Smooth muscle cell (in vitro differentiated cells): ENCODE measurements around the gene NFASC. TPM values are rescaled to one million over a fixed set of nuclear protein-coding genes. Genes with fewer than 3 reads are reported as not detected.

Experiments
- DNase-seq: peaks from one replicate; lab custom pipeline; 2025; ENCODE audit not compliant: unreplicated experiment; lab: John Stamatoyannopoulos, UW
- H2AFZ ChIP-seq: fragments of 200-600 bp; sonication (generic); 2 replicates; pipeline ENCODE4 v1.6.0; 2016; ENCODE audit warnings: antibody characterized with exemption, low read depth, mild to moderate bottlenecking
- H3F3A ChIP-seq: fragments of 200-600 bp; sonication (generic); 2 replicates; pipeline ENCODE4 v1.6.0; 2017; ENCODE audit warnings: antibody characterized with exemption, low read depth
- H3K27ac ChIP-seq: fragments of 200-600 bp; sonication (generic); 2 replicates; pipeline ENCODE4 v1.5.1; 2016; ENCODE audit warnings: low read depth, mild to moderate bottlenecking
- H3K27me3 ChIP-seq: fragments of 200-600 bp; sonication (generic); 2 replicates; pipeline ENCODE4 v1.6.1; 2016; ENCODE audit warnings: low read depth, mild to moderate bottlenecking
- H3K36me3 ChIP-seq: fragments of 200-600 bp; sonication (generic); 2 replicates; pipeline ENCODE4 v1.5.1; 2016; ENCODE audit warnings: low read depth
- H3K4me1 ChIP-seq: fragments of 200-600 bp; sonication (generic); 2 replicates; pipeline ENCODE4 v1.5.1; 2016; ENCODE audit warnings: low read depth
- H3K4me2 ChIP-seq: fragments of 200-600 bp; sonication (generic); 2 replicates; pipeline ENCODE4 v1.6.0; 2016; ENCODE audit warnings: mild to moderate bottlenecking
- H3K4me3 ChIP-seq: fragments of 200-600 bp; sonication (generic); 2 replicates; pipeline ENCODE4 v1.5.1; 2016; ENCODE audit warnings: mild to moderate bottlenecking
- H3K79me2 ChIP-seq: fragments of 200-600 bp; sonication (generic); 2 replicates; pipeline ENCODE4 v1.6.0; 2016; ENCODE audit warnings: low read depth, mild to moderate bottlenecking
- H3K9ac ChIP-seq: fragments of 200-600 bp; sonication (generic); 2 replicates; pipeline ENCODE4 v1.6.0; 2016; ENCODE audit warnings: low read depth
- H3K9me3 ChIP-seq: fragments of 200-600 bp; sonication (generic); replicated peaks from 2 replicates; pipeline ENCODE4 v1.5.1; 2016; ENCODE audit warnings: low read depth
- H4K20me1 ChIP-seq: fragments of 200-600 bp; sonication (generic); 2 replicates; pipeline ENCODE4 v1.6.0; 2016; ENCODE audit warnings: low read depth
- CTCF ChIP-seq: fragments of 200-600 bp; sonication (generic); IDR thresholded peaks from 2 replicates; pipeline ENCODE4 v1.5.1; 2017; ENCODE audit warnings: borderline replicate concordance, mild to moderate bottlenecking, antibody characterized with exemption; ENCODE audit not compliant: insufficient read depth, poor library complexity, severe bottlenecking
- WGBS: methylation state at CpG from one replicate; pipeline ENCODE4 v1.1.7; 2016; ENCODE audit warnings: low lambda C conversion rate; 5-methylcytosine and 5-hydroxymethylcytosine counted together
- polyA plus RNA-seq: library from polyadenylated mRNA; unstranded; fragments of >200 nt; fragmentation: Nextera tagmentation; extraction: Ambion mirVana; gene quantifications from 2 replicates; pipeline ENCODE4 v1.2.1, GENCODE V29; 2016
- total RNA-seq: library from RNA; depleted of rRNA; stranded (reverse); fragments of >200 nt; gene quantifications from 2 replicates; pipeline ENCODE4 v1.2.3, GENCODE V29; 2014

Gene NFASC
- total and polyA plus RNA-seq, 2 experiments from 2014 or later = 0.09 to 0.63 TPM

GRCh38 chr1:204872262-204872881, 1.7 kb downstream of the NFASC start:
- no peaks in the 10 kb centered on the region for H3F3A ChIP-seq
- no peak overlapping the region for H3K4me2 ChIP-seq
- no peak overlapping the region for H3K9ac ChIP-seq
- H3K36me3 ChIP-seq = no peaks in the 10 kb centered on the region
- no peaks in the 10 kb centered on the region for H3K27me3 ChIP-seq
- TF ChIP-seq CTCF = no peak
- WGBS = 75% methylated on average over 6 of the region's 6 CpGs
- H3K79me2 ChIP-seq = no peaks in the 10 kb centered on the region
- H3K9me3 ChIP-seq = no peaks in the 10 kb centered on the region
- H4K20me1 ChIP-seq = no peaks in the 10 kb centered on the region
- no peak for DNase-seq
- H3K27ac ChIP-seq = no peak overlapping the region
- no peak overlapping the region for H2AFZ ChIP-seq
- no peak overlapping the region for H3K4me3 ChIP-seq
- H3K4me1 ChIP-seq = peaks cover 3% of the 10 kb centered on the region

GRCh38 chr1:204873176-204873575, 2.5 kb downstream of the NFASC start:
- H3K27ac ChIP-seq = no peak overlapping the region
- 89% methylated on average over 2 of the region's 2 CpGs for WGBS

GRCh38 chr1:204873714-204874113, 3.1 kb downstream of the NFASC start:
- H3K27ac ChIP-seq = no peak overlapping the region
- no peaks in the 10 kb centered on the region for H3K79me2 ChIP-seq
- no peaks in the 10 kb centered on the region for H3K36me3 ChIP-seq
- no peak for DNase-seq
- no peak overlapping the region for H3K4me2 ChIP-seq
- H3K4me1 ChIP-seq = peaks cover 3% of the 10 kb centered on the region
- peaks cover 8% of the 10 kb centered on the region for H3K27me3 ChIP-seq
- 93% methylated on average over 2 of the region's 2 CpGs for WGBS
- H2AFZ ChIP-seq = no peak overlapping the region
- H3K9ac ChIP-seq = no peak overlapping the region
- no peaks in the 10 kb centered on the region for H3K9me3 ChIP-seq
- H3F3A ChIP-seq = no peaks in the 10 kb centered on the region
- no peak for TF ChIP-seq CTCF
- H4K20me1 ChIP-seq = no peaks in the 10 kb centered on the region
- H3K4me3 ChIP-seq = no peak overlapping the region

More at GRCh38 chr1:204873176-204873575, 2.5 kb downstream of the NFASC start:
- Histone ChIP-seq H3K79me2 (no peaks in the 10 kb centered on the region), H3K27me3 (peaks cover 2% of the 10 kb centered on the region), H3K9me3 (no peaks in the 10 kb centered on the region), H3K9ac (no peak overlapping the region), H3K4me2 (no peak overlapping the region), H3F3A (no peaks in the 10 kb centered on the region), H2AFZ (no peak overlapping the region), H3K36me3 (no peaks in the 10 kb centered on the region), H3K4me1 (peaks cover 3% of the 10 kb centered on the region), H4K20me1 (no peaks in the 10 kb centered on the region), H3K4me3 (no peak overlapping the region)
- no peak for TF ChIP-seq CTCF
- no peak for DNase-seq

- TF ChIP-seq CTCF = no peak
- no peaks in the 10 kb centered on the region for H4K20me1 ChIP-seq
- no peak overlapping the region for H3K4me2 ChIP-seq
- peaks cover 3% of the 10 kb centered on the region for H3K4me1 ChIP-seq
- no peak overlapping the region for H3K27ac ChIP-seq
- H3K36me3 ChIP-seq = no peaks in the 10 kb centered on the region
- no peaks in the 10 kb centered on the region for H3F3A ChIP-seq
- WGBS = 90% methylated on average over 10 of the region's 10 CpGs
- peaks cover 10% of the 10 kb centered on the region for H3K27me3 ChIP-seq
- no peak for DNase-seq
- no peak overlapping the region for H2AFZ ChIP-seq
- no peak overlapping the region for H3K4me3 ChIP-seq
- H3K9ac ChIP-seq = no peak overlapping the region
- H3K9me3 ChIP-seq = no peaks in the 10 kb centered on the region
- no peaks in the 10 kb centered on the region for H3K79me2 ChIP-seq
These were observed 3.6 kb downstream of the NFASC start for GRCh38 chr1:204874274-204874673.
